GM23338 (cell line): ENCODE results near the gene BCL2L12. TPM values are rescaled to one million over a fixed set of nuclear protein-coding genes. Genes with fewer than 3 reads are reported as not detected.
A peak's percentile ranks its signal among the peaks of the same experiment; 100 is the strongest.

Experiments used
- ATAC-seq: fragments of 200-7000 bp; cut with Tn5 transposase; 3 replicates; pipeline ENCODE4 v1.9.1; 2020
- DNase-seq: peaks from one replicate; pipeline ENCODE4 v3.0.0-alpha.2; 2015; ENCODE audit warnings: low spot score
- H2AFZ ChIP-seq: fragments of 200-600 bp; sonication (generic); 2 replicates; pipeline ENCODE4 v1.8.0; 2016; ENCODE audit warnings: antibody characterized with exemption, mild to moderate bottlenecking, moderate library complexity
- H3F3A ChIP-seq: fragments of 200-600 bp; sonication (generic); replicated peaks from 2 replicates; pipeline ENCODE4 v1.8.0; 2017; ENCODE audit warnings: antibody characterized with exemption, mixed run types, low read depth
- H3K27ac ChIP-seq: fragments of 200-600 bp; sonication (generic); 2 replicates; pipeline ENCODE4 v1.6.1; 2016; ENCODE audit warnings: low read depth
- H3K27me3 ChIP-seq: fragments of 200-600 bp; sonication (generic); 2 replicates; pipeline ENCODE4 v1.8.0; 2016; ENCODE audit warnings: mild to moderate bottlenecking, mixed run types, moderate library complexity; ENCODE audit not compliant: insufficient read depth
- H3K36me3 ChIP-seq: fragments of 200-600 bp; sonication (generic); 2 replicates; pipeline ENCODE4 v1.8.0; 2016; ENCODE audit warnings: mild to moderate bottlenecking; ENCODE audit not compliant: insufficient read depth
- H3K4me1 ChIP-seq: fragments of 200-600 bp; sonication (generic); 2 replicates; pipeline ENCODE4 v1.8.0; 2016; ENCODE audit warnings: mild to moderate bottlenecking, moderate library complexity; ENCODE audit not compliant: insufficient read depth
- H3K4me2 ChIP-seq: fragments of 200-600 bp; sonication (generic); 2 replicates; pipeline ENCODE4 v1.7.1; 2017; ENCODE audit warnings: mixed run types
- H3K4me3 ChIP-seq: fragments of 200-600 bp; sonication (generic); 2 replicates; pipeline ENCODE4 v1.6.1; 2016; ENCODE audit warnings: mixed run types
- H3K79me2 ChIP-seq: fragments of 200-600 bp; sonication (generic); replicated peaks from 2 replicates; pipeline ENCODE4 v1.8.0; 2017; ENCODE audit warnings: mild to moderate bottlenecking; ENCODE audit not compliant: insufficient read depth
- H3K9me2 ChIP-seq: fragments of 200-600 bp; sonication (generic); 2 replicates; pipeline ENCODE4 v1.8.0; 2017; ENCODE audit not compliant: insufficient read depth
- H4K20me1 ChIP-seq: fragments of 200-600 bp; sonication (generic); replicated peaks from 2 replicates; pipeline ENCODE4 v1.8.0; 2017; ENCODE audit warnings: mild to moderate bottlenecking; ENCODE audit not compliant: insufficient read depth
- H3K27ac Mint-ChIP-seq: 2 replicates; pipeline ENCODE4 v1.8.0; 2020; ENCODE audit warnings: inconsistent platforms, mild to moderate bottlenecking, moderate library complexity, mixed read lengths
- H3K27me3 Mint-ChIP-seq: 3 replicates; pipeline ENCODE4 v1.8.0; 2022; ENCODE audit warnings: low read depth, mild to moderate bottlenecking, moderate library complexity, mixed read lengths, inconsistent platforms; ENCODE audit not compliant: insufficient read depth, poor library complexity
- H3K36me3 Mint-ChIP-seq: 3 replicates; pipeline ENCODE4 v1.8.0; 2021; ENCODE audit warnings: low read depth, mild to moderate bottlenecking, inconsistent platforms, moderate library complexity, mixed read lengths
- H3K4me1 Mint-ChIP-seq: 3 replicates; pipeline ENCODE4 v1.8.0; 2020; ENCODE audit warnings: mild to moderate bottlenecking, inconsistent platforms, mixed read lengths
- H3K4me3 Mint-ChIP-seq: 3 replicates; pipeline ENCODE4 v1.8.0; 2021; ENCODE audit warnings: moderate library complexity, mild to moderate bottlenecking, inconsistent platforms, mixed read lengths
- H3K9me3 Mint-ChIP-seq: 3 replicates; pipeline ENCODE4 v1.8.0; 2020; ENCODE audit warnings: moderate library complexity, mild to moderate bottlenecking, inconsistent platforms, mixed read lengths
- CREB1 ChIP-seq: fragments of 250-450 bp; sonication (Bioruptor Pico); IDR thresholded peaks from 2 replicates; pipeline ENCODE4 v1.5.0; 2020; ENCODE audit warnings: low read depth, mild to moderate bottlenecking, moderate library complexity
- CTCF ChIP-seq, 2 experiments: fragments of 200-600 bp in 1 of 2; sonication (generic) in 1 of 2; conservative IDR thresholded peaks; 2 replicates each; pipeline versions ENCODE4 v1.5.1 to v1.6.1; 2016 to 2017; ENCODE audit warnings: antibody characterized with exemption in 2 of 2, low read depth in 2 of 2, mild to moderate bottlenecking in 2 of 2, moderate library complexity in 1 of 2
- POLR2AphosphoS5 ChIP-seq: IDR thresholded peaks from 2 replicates; pipeline ENCODE4 v1.6.1; 2016; ENCODE audit warnings: antibody characterized with exemption, low read depth
- REST ChIP-seq: IDR thresholded peaks from one replicate; pipeline ENCODE4 v1.6.1; 2018; ENCODE audit warnings: antibody characterized with exemption; ENCODE audit not compliant: unreplicated experiment
- STAT1 ChIP-seq: IDR thresholded peaks from one replicate; pipeline ENCODE4 v1.6.1; 2016; ENCODE audit warnings: antibody characterized with exemption; ENCODE audit not compliant: unreplicated experiment
- ZNF114 ChIP-seq: fragments of 250-450 bp; sonication (Bioruptor Pico); IDR thresholded peaks from 2 replicates; pipeline ENCODE4 v1.5.0; 2020; ENCODE audit warnings: mild to moderate bottlenecking, moderate library complexity
- polyA plus RNA-seq: library from polyadenylated mRNA; unstranded; fragments of >200 nt; fragmentation: Nextera tagmentation; extraction: Ambion mirVana; gene quantifications from 2 replicates; pipeline ENCODE4 v1.2.1, GENCODE V29; 2016
- total RNA-seq: library from RNA; depleted of rRNA; stranded (reverse); fragments of >200 nt; shearing (Covaris generic); gene quantifications from 2 replicates; pipeline ENCODE4 v1.2.3, GENCODE V29; 2014

Gene BCL2L12
- total and polyA plus RNA-seq, 2 experiments from 2014 or later, result 61.3 to 102 TPM

GRCh38 chr19:49676784-49677230 lies 11.1 kb downstream of the BCL2L12 start:
- Histone ChIP-seq H3K4me3 (peak overlapping the region; percentile 95), H3K27ac (peak overlapping the region; percentile 92; the same call in 1 of the 2 replicates), H2AFZ (no peak overlapping the region), H3K4me1 (peaks cover 25% of the 10 kb centered on the region), H3K4me2 (peak overlapping the region; percentile 84), H4K20me1 (peaks cover 23% of the 10 kb centered on the region), H3F3A (peaks cover 36% of the 10 kb centered on the region), H3K27me3 (no peaks in the 10 kb centered on the region), H3K9me2 (no peaks in the 10 kb centered on the region), H3K36me3 (peaks cover 14% of the 10 kb centered on the region), H3K79me2 (peaks cover 44% of the 10 kb centered on the region)
- Mint-ChIP-seq H3K36me3 (peaks cover 28% of the 10 kb centered on the region), H3K27ac (peak overlapping the region; percentile 100), H3K4me1 (peaks cover 23% of the 10 kb centered on the region), H3K4me3 (peak overlapping the region; percentile 91), H3K9me3 (no peaks in the 10 kb centered on the region; the same call in 1 of the 3 replicates), H3K27me3 (peaks cover 35% of the 10 kb centered on the region)
- TF ChIP-seq CREB1 (CRISPR knock-in tag) (peak; percentile 91), STAT1 (no peak)
- DNase-seq (peak; percentile 100), ATAC-seq (peak; percentile 64)

GRCh38 chr19:49677231-49677900 lies 11.6 kb downstream of the BCL2L12 start, which contains the start of gene PRMT1:
TSS of gene PRMT1 (plus strand) at chr19:49677271. CDS start at chr19:49677281, 10 bp downstream.
- Mint-ChIP-seq H3K27me3 (peaks cover 35% of the 10 kb centered on the region), H3K4me3 (peak within 1 kb of the TSS; percentile 91), H3K27ac (peak within 1 kb of the TSS; percentile 100), H3K36me3 (peaks cover 28% of the 10 kb centered on the region), H3K4me1 (peaks cover 19% of the 10 kb centered on the region), H3K9me3 (no peaks in the 10 kb centered on the region; the same call in 2 of the 3 replicates)
- TF ChIP-seq CTCF (conservative IDR thresholded peaks at IDR 0.05; ENCODE audit: low read depth in 2 of 2) (0 out of 4 replicates have a peak, but pooled peaks of 1 of the 2 experiments have one; percentile 0), CREB1 (CRISPR knock-in tag) (no peak), REST (no peak), POLR2AphosphoS5 (peak; percentile 93), ZNF114 (CRISPR knock-in tag) (no peak)
- H3K4me3 ChIP-seq, result peak within 1 kb of the TSS; percentile 95
- H2AFZ ChIP-seq, result no peak within 1 kb of the TSS
- H3K9me2 ChIP-seq, result no peaks in the 10 kb centered on the region
- H3K36me3 ChIP-seq, result peaks cover 20% of the 10 kb centered on the region
- peak within 1 kb of the TSS; percentile 84 for H3K4me2 ChIP-seq
- peaks cover 22% of the 10 kb centered on the region for H3K4me1 ChIP-seq
- ATAC-seq (peak; percentile 9), DNase-seq (peak; percentile 67)
- H4K20me1 ChIP-seq, result peaks cover 29% of the 10 kb centered on the region
- H3K79me2 ChIP-seq, result peaks cover 50% of the 10 kb centered on the region
- H3F3A ChIP-seq, result peaks cover 38% of the 10 kb centered on the region
- peak within 1 kb of the TSS; percentile 98 for H3K27ac ChIP-seq
- no peaks in the 10 kb centered on the region for H3K27me3 ChIP-seq
